Stimulated activated naive CD8-positive, alpha-beta T cell treated with anti-CD3 and anti-CD28 coated beads, Interleukin-15, Interleukin-2, amounts not matched to agents 100 U/mL and 50 U/mL, for 24 hours (primary cell): ENCODE results near the gene MIEN1.
"Not testable (repeated sequence)": the region's sequence is repeated elsewhere in the genome, so short reads cannot be mapped to it uniquely, and the experiment has no call there.

Experiments
- ATAC-seq: fragments of 150-1000 bp; cut with Tn5 transposase; one replicate; pipeline ENCODE4 v1.10.0; 2021
- DNase-seq: peaks from one replicate; pipeline ENCODE4 v3.0.0; 2021

The MIEN1 gene

GRCh38 chr17:39699157-39699817, 31.0 kb downstream of the MIEN1 start:
- DNase-seq, result not testable (repeated sequence)

GRCh38 chr17:39697961-39698360, 32.4 kb downstream of the MIEN1 start:
- no peak for ATAC-seq
- no peak for DNase-seq

More at GRCh38 chr17:39699157-39699817, 31.0 kb downstream of the MIEN1 start:
- ATAC-seq, result not testable (repeated sequence)

- no peak for ATAC-seq
- DNase-seq, result no peak
Observed at GRCh38 chr17:39696731-39697130, 33.6 kb downstream of the MIEN1 start.

GRCh38 chr17:39695089-39695474, 35.2 kb downstream of the MIEN1 start:
- DNase-seq (no peak), ATAC-seq (no peak)

GRCh38 chr17:39694593-39694992, 35.7 kb downstream of the MIEN1 start:
- DNase-seq, result no peak
- ATAC-seq, result no peak

GRCh38 chr17:39688945-39689344, 41.4 kb downstream of the MIEN1 start:
- ATAC-seq (no peak), DNase-seq (no peak)

GRCh38 chr17:39688475-39688835, 41.9 kb downstream of the MIEN1 start:
- ATAC-seq (no peak), DNase-seq (no peak)

- peak; percentile 91 for DNase-seq
- ATAC-seq, result peak; percentile 95
Observed at GRCh38 chr17:39687546-39688474, 42.5 kb downstream of the MIEN1 start, which contains the start of gene PGAP3. PGAP3 (minus strand) TSS chr17:39688057; CDS start chr17:39688014, 43 bp downstream.

- no peak for DNase-seq
Observed at GRCh38 chr17:39687101-39687545, 43.2 kb downstream of the MIEN1 start.

GRCh38 chr17:39684369-39685192, 45.8 kb downstream of the MIEN1 start:
- DNase-seq (no peak), ATAC-seq (no peak)

More at GRCh38 chr17:39687101-39687545, 43.2 kb downstream of the MIEN1 start:
- no peak for ATAC-seq

GRCh38 chr17:39683295-39683939, 46.9 kb downstream of the MIEN1 start:
- DNase-seq, result no peak
- no peak for ATAC-seq

- peak; percentile 60 for ATAC-seq
- DNase-seq, result peak; percentile 49
Observed at GRCh38 chr17:39679521-39680192, 50.7 kb downstream of the MIEN1 start.
